SK-N-SH (cell line): ENCODE measurements around the gene MRPL44. TPM values are rescaled to one million over a fixed set of nuclear protein-coding genes. Genes with fewer than 3 reads are reported as not detected.
"Not testable (repeated sequence)": the region's sequence is repeated elsewhere in the genome, so short reads cannot be mapped to it uniquely, and the experiment has no call there.

Source experiments
- CTCF ChIA-PET: fragments of 300-600, 350-600 bp; formaldehyde crosslinking; extraction: SDS; loops from one replicate; lab custom pipeline; 2021; lab: Yijun Ruan, JAX
- POLR2A ChIA-PET: fragments of 350-600 bp; sonication (Branson Sonifier 250); formaldehyde crosslinking; extraction: SDS; loops from one replicate; lab custom pipeline; 2020; ENCODE audit warnings: antibody characterized with exemption, inconsistent platforms; lab: Yijun Ruan, JAX
- DNase-seq: peaks from one replicate; pipeline ENCODE4 v3.0.0; 2012
- H2AFZ ChIP-seq: fragments of 200-600 bp; sonication (generic); 2 replicates; pipeline ENCODE4 v1.8.1; 2016; ENCODE audit warnings: antibody characterized with exemption, mild to moderate bottlenecking, low read depth
- H3F3A ChIP-seq: fragments of 200-600 bp; sonication (generic); replicated peaks from 2 replicates; pipeline ENCODE3; 2016; ENCODE audit warnings: antibody characterized with exemption, mild to moderate bottlenecking; ENCODE audit not compliant: insufficient read depth
- H3K27ac ChIP-seq, 2 experiments: fragments of 200-500 bp in 1 of 2; fragments of 200-600 bp in 1 of 2; sonication (Bioruptor generic) in 1 of 2; sonication (generic), shearing (Covaris generic) in 1 of 2; 2 replicates each; pipeline versions ENCODE4 v1.5.1 to v1.6.1; 2014 to 2016; ENCODE audit warnings: low read depth in 2 of 2, inconsistent platforms in 1 of 2, low read length in 1 of 2, mild to moderate bottlenecking in 1 of 2, mixed read lengths in 1 of 2
- H3K27me3 ChIP-seq: fragments of 200-600 bp; sonication (generic), shearing (Covaris generic); 2 replicates; pipeline ENCODE4 v1.6.1; 2016; ENCODE audit warnings: mixed run types; ENCODE audit not compliant: insufficient read depth
- H3K36me3 ChIP-seq, 2 experiments: fragments of 200-500 bp in 1 of 2; fragments of 200-600 bp in 1 of 2; sonication (Bioruptor generic) in 1 of 2; sonication (generic) in 1 of 2; replicated peaks in 1 of 2; 2 replicates each; pipeline versions ENCODE3 to v1.5.1; 2014 to 2016; ENCODE audit warnings: low read length in 1 of 2, mild to moderate bottlenecking in 1 of 2; ENCODE audit not compliant: insufficient read depth in 2 of 2, control insufficient read depth in 1 of 2
- H3K4me1 ChIP-seq, 2 experiments: fragments of 200-500 bp in 1 of 2; fragments of 200-600 bp in 1 of 2; sonication (Bioruptor generic) in 1 of 2; sonication (generic), shearing (Covaris generic) in 1 of 2; 2 replicates each; pipeline versions ENCODE4 v1.5.1 to v1.6.1; 2014 to 2016; ENCODE audit warnings: low read depth in 1 of 2, low read length in 1 of 2, mixed run types in 1 of 2; ENCODE audit not compliant: insufficient read depth in 2 of 2, control insufficient read depth in 1 of 2
- H3K4me2 ChIP-seq: fragments of 200-600 bp; sonication (generic), shearing (Covaris generic); 2 replicates; pipeline ENCODE4 v1.6.1; 2017; ENCODE audit warnings: mixed run types
- H3K4me3 ChIP-seq, 2 experiments: fragments of 200-500 bp in 1 of 2; fragments of 200-600 bp in 1 of 2; sonication (Bioruptor generic) in 1 of 2; sonication (generic), shearing (Covaris generic) in 1 of 2; 2 replicates each; pipeline versions ENCODE4 v1.5.1 to v1.8.1; 2014 to 2016; ENCODE audit warnings: low read depth in 2 of 2, inconsistent platforms in 1 of 2, low read length in 1 of 2, mild to moderate bottlenecking in 1 of 2, mixed read lengths in 1 of 2, moderate library complexity in 1 of 2
- H3K79me2 ChIP-seq: fragments of 200-600 bp; sonication (generic); 2 replicates; pipeline ENCODE4 v1.8.1; 2017; ENCODE audit warnings: mild to moderate bottlenecking; ENCODE audit not compliant: insufficient read depth
- H3K9ac ChIP-seq: fragments of 200-600 bp; sonication (generic); 2 replicates; pipeline ENCODE4 v1.6.1; 2017; ENCODE audit warnings: mixed run types
- H3K9me2 ChIP-seq: fragments of 200-600 bp; sonication (generic); 2 replicates; pipeline ENCODE4 v1.6.1; 2017; ENCODE audit warnings: mixed run types
- H3K9me3 ChIP-seq: fragments of 200-600 bp; sonication (generic); 2 replicates; pipeline ENCODE4 v1.6.1; 2017; ENCODE audit warnings: mixed run types, mild to moderate bottlenecking, moderate library complexity
- H4K20me1 ChIP-seq: fragments of 200-600 bp; sonication (generic); 2 replicates; pipeline ENCODE4 v1.6.1; 2017; ENCODE audit warnings: mild to moderate bottlenecking, mixed run types; ENCODE audit not compliant: insufficient read depth
- CTCF ChIP-seq: fragments of 200-600 bp; sonication (generic); IDR thresholded peaks from 2 replicates; pipeline ENCODE4 v1.6.1; 2017; ENCODE audit warnings: antibody characterized with exemption, mild to moderate bottlenecking, moderate library complexity
- ELF1 ChIP-seq: IDR thresholded peaks from 2 replicates; pipeline ENCODE4 v1.4.0; 2012
- EZH2phosphoT487 ChIP-seq: fragments of 200-600 bp; sonication (generic); IDR thresholded peaks from 2 replicates; pipeline ENCODE4 v1.6.1; 2017; ENCODE audit warnings: low read depth, mixed run types, mild to moderate bottlenecking, antibody characterized with exemption, moderate library complexity, borderline replicate concordance
- FOSL2 ChIP-seq: IDR thresholded peaks from 2 replicates; pipeline ENCODE4 v1.4.0; 2012; ENCODE audit warnings: low read depth, mild to moderate bottlenecking, moderate library complexity, borderline replicate concordance
- GATA2 ChIP-seq: sonication (generic); formaldehyde crosslinking; IDR thresholded peaks from 2 replicates; pipeline ENCODE4 v1.5.0; 2020; ENCODE audit warnings: mild to moderate bottlenecking, missing genetic modification reagents
- MAX ChIP-seq: IDR thresholded peaks from 2 replicates; pipeline ENCODE4 v1.4.0; 2012; ENCODE audit warnings: low read depth
- NFIC ChIP-seq: IDR thresholded peaks from 2 replicates; pipeline ENCODE4 v1.4.0; 2012; ENCODE audit warnings: borderline replicate concordance
- NRF1 ChIP-seq: IDR thresholded peaks from 2 replicates; pipeline ENCODE4 v1.6.1; 2012; ENCODE audit warnings: low read depth, mild to moderate bottlenecking, low read length
- RCOR1 ChIP-seq: fragments of 150-350 bp; IDR thresholded peaks from 2 replicates; pipeline ENCODE4 v1.6.1; 2017; ENCODE audit warnings: antibody characterized with exemption, low read length
- REST ChIP-seq: IDR thresholded peaks from 2 replicates; pipeline ENCODE4 v1.6.1; 2012; ENCODE audit warnings: mild to moderate bottlenecking, low read depth, low read length, moderate library complexity
- RFX5 ChIP-seq: IDR thresholded peaks from 2 replicates; pipeline ENCODE4 v1.6.1; 2012; ENCODE audit warnings: mild to moderate bottlenecking, improper control_type of control experiment, low read length
- RXRA ChIP-seq: IDR thresholded peaks from 2 replicates; pipeline ENCODE4 v1.4.0; 2012; ENCODE audit warnings: low read depth, mild to moderate bottlenecking, borderline replicate concordance
- WGBS: methylation state at CpG from one replicate; pipeline ENCODE4 v1.1.6; 2017; ENCODE audit warnings: low lambda C conversion rate; 5-methylcytosine and 5-hydroxymethylcytosine counted together
- polyA plus RNA-seq, 3 experiments: library from polyadenylated mRNA; depleted of rRNA; stranded (reverse); fragments of >200 nt; gene quantifications; 2 replicates each; pipeline ENCODE4 v1.2.3, GENCODE V29; 2012

The MRPL44 gene
- polyA plus RNA-seq, 1 of the 3 experiments (the other 2 are of a cell fraction) = 12.9 TPM

GRCh38 chr2:223937535-223937934, 19.7 kb upstream of the MRPL44 start:
- Histone ChIP-seq H2AFZ (no peak overlapping the region), H4K20me1 (peaks cover 45% of the 10 kb centered on the region), H3F3A (peaks cover 17% of the 10 kb centered on the region), H3K36me3 (peaks cover 0 to 9% of the 10 kb centered on the region in 2 experiments), H3K4me2 (0 out of 2 replicates have a peak overlapping the region, but pooled peaks have one; percentile 7), H3K27ac (no peak overlapping the region), H3K9me2 (no peaks in the 10 kb centered on the region), H3K9me3 (no peaks in the 10 kb centered on the region), H3K4me3 (no peak overlapping the region), H3K9ac (no peak overlapping the region)
- POLR2A ChIA-PET = no interaction called here
- DNase-seq = no peak
- WGBS = 0% methylated on average over 1 of the region's 1 CpG
- CTCF ChIA-PET = no interaction called here
- no peak for TF ChIP-seq NFIC
- TF ChIP-seq REST = no peak
- no peak for TF ChIP-seq RCOR1
- TF ChIP-seq FOSL2 = no peak
- no peak for TF ChIP-seq RXRA
- TF ChIP-seq ELF1 = no peak
- TF ChIP-seq EZH2phosphoT487 = no peak
- TF ChIP-seq CTCF = no peak
- TF ChIP-seq RFX5 = no peak
- TF ChIP-seq MAX = no peak
- no peak for TF ChIP-seq NRF1
- TF ChIP-seq GATA2 (CRISPR knock-in tag) = no peak
- TF ChIP-seq, all 33 proteins: peak for 0
- Histone ChIP-seq H3K79me2 (peaks cover 99% of the 10 kb centered on the region), H3K4me1 (peaks cover 15 to 43% of the 10 kb centered on the region in 2 experiments), H3K27me3 (no peaks in the 10 kb centered on the region)

GRCh38 chr2:223939438-223939837, 17.8 kb upstream of the MRPL44 start:
- H3K4me3 ChIP-seq, CTCF ChIA-PET, DNase-seq, H3K27me3 ChIP-seq, H3K36me3 ChIP-seq, H3K9me2 ChIP-seq, H3K27ac ChIP-seq, H2AFZ ChIP-seq, H3K9ac ChIP-seq, POLR2A ChIA-PET, H3K4me2 ChIP-seq, H3K9me3 ChIP-seq: not testable (repeated sequence)
- H3K79me2 ChIP-seq = peaks cover 99% of the 10 kb centered on the region
- H3K4me1 ChIP-seq = peaks cover 12 to 43% of the 10 kb centered on the region in 2 experiments
- peaks cover 51% of the 10 kb centered on the region for H4K20me1 ChIP-seq
- WGBS = 56% methylated on average over 2 of the region's 2 CpGs
- H3F3A ChIP-seq = peaks cover 17% of the 10 kb centered on the region
